Measurements from ENCODE around the gene PIAS1. TPM values are rescaled to one million over a fixed set of nuclear protein-coding genes. Genes with fewer than 3 reads are reported as not detected.
"Not testable (repeated sequence)": the region's sequence is repeated elsewhere in the genome, so short reads cannot be mapped to it uniquely, and the experiment has no call there.

The PIAS1 gene
- total RNA-seq, 2 donors from 2014 or later, result 76.7 to 81.9 TPM

- peaks cover 3% of the 10 kb centered on the region for H3K4me1 Mint-ChIP-seq
- peaks cover 31% of the 10 kb centered on the region for H3K27me3 Mint-ChIP-seq
- peaks cover 2% of the 10 kb centered on the region for H3K36me3 Mint-ChIP-seq (ENCODE audit: low read depth)
- no peak for DNase-seq
- ATAC-seq, result no peak
- H3K9me3 ChIP-seq (ENCODE audit: control insufficient read depth, low read length, poor library complexity, severe bottlenecking), result no peaks in the 10 kb centered on the region
- no peak overlapping the region for H3K27ac Mint-ChIP-seq
- H3K4me3 Mint-ChIP-seq, result no peak overlapping the region
Observed at GRCh38 chr15:68045289-68046265, 8.5 kb upstream of the PIAS1 start.

DNA sequence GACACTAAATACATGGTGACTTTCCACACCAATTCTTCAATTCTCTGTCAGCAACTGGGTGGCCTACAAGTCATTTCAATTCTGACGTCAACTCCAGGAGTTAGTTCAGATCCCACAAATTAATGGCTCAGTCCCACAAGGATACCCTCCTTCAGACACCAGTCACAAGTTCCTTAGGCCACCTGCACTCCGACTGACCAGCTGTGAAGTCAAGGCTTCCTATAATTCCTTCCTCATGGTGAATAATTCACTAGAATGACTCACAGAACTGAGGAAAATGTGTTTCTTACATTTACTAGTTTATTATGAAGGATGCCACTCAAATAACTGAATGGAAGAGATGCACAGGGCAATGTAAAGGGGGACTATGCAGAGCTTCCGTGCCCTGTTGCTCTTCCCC, 6.3 kb upstream of the PIAS1 start:
- Mint-ChIP-seq H3K4me3 (no peak overlapping the region), H3K4me1 (peaks cover 7% of the 10 kb centered on the region), H3K27me3 (peaks cover 34% of the 10 kb centered on the region), H3K27ac (no peak overlapping the region), H3K36me3 (ENCODE audit: low read depth) (peaks cover 2% of the 10 kb centered on the region)
- H3K9me3 ChIP-seq (ENCODE audit: control insufficient read depth, low read length, poor library complexity, severe bottlenecking), result no peaks in the 10 kb centered on the region
- no peak for DNase-seq
- no peak for ATAC-seq

DNA sequence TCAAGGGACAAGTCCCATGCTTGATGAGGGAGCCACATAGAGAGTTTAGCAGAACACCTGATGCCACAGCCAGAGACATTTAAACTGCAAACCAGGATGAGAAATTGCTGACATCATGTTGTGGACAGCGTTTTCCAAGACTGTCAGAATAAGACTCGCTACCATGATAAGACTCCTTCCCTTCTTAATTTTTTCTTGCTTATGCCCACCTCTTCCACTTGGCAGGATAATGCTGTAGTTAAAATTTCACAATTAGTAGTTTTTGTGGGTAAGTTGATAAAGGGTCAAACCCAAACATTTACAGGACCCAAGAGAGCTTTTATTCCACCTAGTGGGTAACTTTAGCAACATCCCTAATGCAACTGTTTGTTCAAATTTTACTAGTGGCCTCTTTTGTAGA, 3.0 kb upstream of the PIAS1 start:
- DNase-seq (no peak), ATAC-seq (no peak)
- Mint-ChIP-seq H3K4me1 (peaks cover 21% of the 10 kb centered on the region), H3K36me3 (ENCODE audit: low read depth) (peaks cover 2% of the 10 kb centered on the region), H3K27me3 (peaks cover 34% of the 10 kb centered on the region), H3K4me3 (no peak overlapping the region), H3K27ac (no peak overlapping the region)
- H3K9me3 ChIP-seq (ENCODE audit: control insufficient read depth, low read length, poor library complexity, severe bottlenecking), result no peaks in the 10 kb centered on the region

GRCh38 chr15:68051907-68052306, 2.2 kb upstream of the PIAS1 start:
- Mint-ChIP-seq H3K4me3 (no peak overlapping the region), H3K27ac (no peak overlapping the region), H3K36me3 (ENCODE audit: low read depth) (no peaks in the 10 kb centered on the region), H3K4me1 (peaks cover 26% of the 10 kb centered on the region), H3K27me3 (peaks cover 28% of the 10 kb centered on the region)
- H3K9me3 ChIP-seq (ENCODE audit: control insufficient read depth, low read length, poor library complexity, severe bottlenecking), result no peaks in the 10 kb centered on the region
- ATAC-seq (no peak), DNase-seq (no peak)

- DNase-seq (no peak), ATAC-seq (no peak)
- Mint-ChIP-seq H3K27me3 (peaks cover 25% of the 10 kb centered on the region), H3K27ac (no peak overlapping the region), H3K36me3 (ENCODE audit: low read depth) (no peaks in the 10 kb centered on the region), H3K4me3 (peak overlapping the region; percentile 98), H3K4me1 (peaks cover 29% of the 10 kb centered on the region)
- H3K9me3 ChIP-seq (ENCODE audit: control insufficient read depth, low read length, poor library complexity, severe bottlenecking), result no peaks in the 10 kb centered on the region
Observed at GRCh38 chr15:68052431-68052830, 1.7 kb upstream of the PIAS1 start.

GRCh38 chr15:68053001-68053400, 1.1 kb upstream of the PIAS1 start:
- no peaks in the 10 kb centered on the region for H3K36me3 Mint-ChIP-seq (ENCODE audit: low read depth)
- no peak for ATAC-seq

DNA sequence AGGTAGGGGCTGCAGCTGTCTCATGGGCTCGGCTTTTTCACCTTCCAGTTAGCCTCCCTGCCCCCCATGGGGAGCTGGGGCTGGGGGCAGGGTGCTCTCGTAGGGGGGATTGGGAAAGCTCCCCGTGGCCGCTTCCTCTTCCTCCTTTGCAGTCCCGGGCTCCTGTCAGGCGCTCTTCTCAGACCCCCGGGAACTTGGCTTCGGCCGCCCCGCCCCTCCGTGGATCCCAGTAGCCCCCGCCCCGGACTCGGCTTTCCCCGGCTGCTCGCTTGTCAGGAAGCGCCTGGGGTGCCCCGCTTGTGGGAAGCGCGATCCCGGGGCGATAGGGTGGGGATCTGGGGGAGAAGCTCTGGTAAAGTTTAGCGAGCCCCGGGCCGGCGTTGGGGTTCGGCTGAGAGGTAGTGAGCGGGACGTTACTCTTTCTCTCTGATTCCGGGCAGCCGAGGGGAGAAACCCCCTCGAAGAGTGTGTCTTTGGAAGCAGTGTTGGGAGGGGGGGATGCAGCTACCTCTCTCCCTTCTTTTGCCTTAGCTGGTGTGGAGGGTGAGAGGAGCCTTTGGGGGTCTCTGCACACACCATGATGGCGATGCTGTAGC, 611 bp downstream of the PIAS1 start:
- Mint-ChIP-seq H3K27ac (peak overlapping the region; percentile 84), H3K4me3 (peak overlapping the region; percentile 98), H3K27me3 (peaks cover 8% of the 10 kb centered on the region), H3K36me3 (ENCODE audit: low read depth) (no peaks in the 10 kb centered on the region), H3K4me1 (peaks cover 39% of the 10 kb centered on the region)
- H3K9me3 ChIP-seq (ENCODE audit: control insufficient read depth, low read length, poor library complexity, severe bottlenecking), result no peaks in the 10 kb centered on the region
- ATAC-seq, result peak; percentile 9
- DNase-seq, result peak; percentile 16 to 45 (median 44)

More at GRCh38 chr15:68053001-68053400, 1.1 kb upstream of the PIAS1 start:
- Mint-ChIP-seq H3K4me1 (peaks cover 34% of the 10 kb centered on the region), H3K27me3 (peaks cover 19% of the 10 kb centered on the region), H3K27ac (no peak overlapping the region), H3K4me3 (peak overlapping the region; percentile 98)
- no peak for DNase-seq
- no peaks in the 10 kb centered on the region for H3K9me3 ChIP-seq (ENCODE audit: control insufficient read depth, low read length, poor library complexity, severe bottlenecking)

DNA sequence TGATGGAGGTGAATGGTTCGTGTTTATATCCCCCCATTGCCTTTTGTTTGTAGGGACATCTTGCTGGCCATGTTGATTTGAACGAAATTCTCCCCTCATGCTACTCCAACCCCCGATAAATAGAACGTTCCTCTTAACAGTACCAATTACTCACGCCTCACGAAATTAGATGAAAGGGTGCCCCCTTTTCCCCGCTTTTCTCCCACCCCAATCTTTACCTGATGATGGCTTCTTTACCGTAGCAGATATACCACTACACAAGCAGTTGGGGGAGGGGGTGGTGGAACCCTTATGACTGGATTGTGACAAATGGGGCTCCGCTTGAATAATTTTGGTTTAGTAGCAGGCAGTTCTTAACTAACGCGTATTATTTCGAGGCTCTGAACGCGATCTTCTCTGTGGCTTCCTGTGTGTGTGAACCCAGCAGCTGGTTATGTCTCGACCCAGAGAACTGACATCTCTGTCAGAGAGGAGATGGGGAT, 1.1 kb downstream of the PIAS1 start:
- peak in 2 of 3 donors; percentile 17 to 24 for DNase-seq
- peaks cover 8% of the 10 kb centered on the region for H3K27me3 Mint-ChIP-seq
- H3K9me3 ChIP-seq (ENCODE audit: control insufficient read depth, low read length, poor library complexity, severe bottlenecking), result no peaks in the 10 kb centered on the region
- H3K36me3 Mint-ChIP-seq (ENCODE audit: low read depth), result no peaks in the 10 kb centered on the region
- peaks cover 40% of the 10 kb centered on the region for H3K4me1 Mint-ChIP-seq
- peak overlapping the region; percentile 84 for H3K27ac Mint-ChIP-seq
- peak overlapping the region; percentile 98 for H3K4me3 Mint-ChIP-seq
- peak; percentile 49 for ATAC-seq

- H3K27me3 Mint-ChIP-seq, result peaks cover 8% of the 10 kb centered on the region
- peak overlapping the region; percentile 98 for H3K4me3 Mint-ChIP-seq
- H3K36me3 Mint-ChIP-seq (ENCODE audit: low read depth), result no peaks in the 10 kb centered on the region
- peaks cover 42% of the 10 kb centered on the region for H3K4me1 Mint-ChIP-seq
- peak overlapping the region; percentile 84 for H3K27ac Mint-ChIP-seq
- H3K9me3 ChIP-seq (ENCODE audit: control insufficient read depth, low read length, poor library complexity, severe bottlenecking), result no peaks in the 10 kb centered on the region
- no peak for DNase-seq
- no peak for ATAC-seq
Observed at GRCh38 chr15:68056097-68056865, 2.2 kb downstream of the PIAS1 start.

- Mint-ChIP-seq H3K4me3 (no peak overlapping the region), H3K27me3 (peaks cover 8% of the 10 kb centered on the region), H3K27ac (peak overlapping the region; percentile 84), H3K4me1 (peaks cover 49% of the 10 kb centered on the region), H3K36me3 (ENCODE audit: low read depth) (no peaks in the 10 kb centered on the region)
- no peak for DNase-seq
- ATAC-seq, result no peak
- H3K9me3 ChIP-seq (ENCODE audit: control insufficient read depth, low read length, poor library complexity, severe bottlenecking), result no peaks in the 10 kb centered on the region
Observed at GRCh38 chr15:68057034-68057433, 2.9 kb downstream of the PIAS1 start.

DNA sequence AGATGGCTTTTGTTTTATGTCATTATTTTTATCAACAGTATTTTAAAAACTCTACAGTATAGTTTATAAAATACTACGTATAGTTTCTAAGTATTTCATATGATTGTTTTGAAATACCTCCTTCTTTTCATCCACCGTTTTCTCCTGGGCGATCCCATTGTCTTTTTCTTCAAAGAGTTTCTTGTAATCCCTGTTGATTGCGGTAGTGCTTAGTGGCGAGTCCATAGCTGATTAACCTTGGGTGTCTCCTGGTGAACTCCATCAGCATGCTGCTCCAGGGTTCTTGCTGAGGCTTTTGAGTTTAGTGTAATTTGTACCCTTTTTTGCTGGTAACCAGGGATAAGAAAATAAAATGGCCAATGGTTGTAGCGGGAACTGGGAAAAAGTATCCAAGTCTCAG, 3.6 kb downstream of the PIAS1 start:
- Mint-ChIP-seq H3K4me1 (peaks cover 50% of the 10 kb centered on the region), H3K27me3 (peaks cover under 1% of the 10 kb centered on the region), H3K36me3 (ENCODE audit: low read depth) (no peaks in the 10 kb centered on the region), H3K4me3 (peak overlapping the region; percentile 47), H3K27ac (no peak overlapping the region)
- DNase-seq (no peak), ATAC-seq (no peak)
- H3K9me3 ChIP-seq (ENCODE audit: control insufficient read depth, low read length, poor library complexity, severe bottlenecking), result no peaks in the 10 kb centered on the region

GRCh38 chr15:68058970-68059369, 4.9 kb downstream of the PIAS1 start:
- not testable (repeated sequence) for H3K9me3 ChIP-seq (ENCODE audit: control insufficient read depth, low read length, poor library complexity, severe bottlenecking); ATAC-seq; H3K27ac Mint-ChIP-seq; H3K27me3 Mint-ChIP-seq; H3K4me3 Mint-ChIP-seq; DNase-seq; H3K36me3 Mint-ChIP-seq (ENCODE audit: low read depth)
- H3K4me1 Mint-ChIP-seq, result peaks cover 48% of the 10 kb centered on the region

GRCh38 chr15:68059630-68060029, 5.5 kb downstream of the PIAS1 start:
- H3K27me3 Mint-ChIP-seq, result no peaks in the 10 kb centered on the region
- H3K4me3 Mint-ChIP-seq, result no peak overlapping the region
- peaks cover 48% of the 10 kb centered on the region for H3K4me1 Mint-ChIP-seq
- no peaks in the 10 kb centered on the region for H3K36me3 Mint-ChIP-seq (ENCODE audit: low read depth)
- DNase-seq (no peak), ATAC-seq (no peak)
- H3K27ac Mint-ChIP-seq, result no peak overlapping the region
- H3K9me3 ChIP-seq (ENCODE audit: control insufficient read depth, low read length, poor library complexity, severe bottlenecking), result no peaks in the 10 kb centered on the region

Measured in T-helper 17 cell (primary cell).